WTC11 (cell line): ENCODE data around the gene GGNBP2.

ENCODE experiments used
- ATF1 ChIP-seq: sonication (generic); formaldehyde crosslinking; IDR thresholded peaks from 2 replicates; pipeline ENCODE4 v1.8.1; 2023; ENCODE audit warnings: mild to moderate bottlenecking, moderate library complexity, missing genetic modification reagents
- TEAD4 ChIP-seq: sonication (generic); formaldehyde crosslinking; IDR thresholded peaks from 2 replicates; pipeline ENCODE4 v1.8.0; 2022; ENCODE audit warnings: mild to moderate bottlenecking, missing genetic modification reagents
- TF ChIP-seq, protein P1 (sequence below): sonication (generic); formaldehyde crosslinking; conservative IDR thresholded peaks from 2 replicates; pipeline ENCODE4 v1.8.1; 2022; ENCODE audit warnings: mild to moderate bottlenecking, missing genetic modification reagents
- TF ChIP-seq, protein P2 (sequence below): fragments of 200-600 bp; IDR thresholded peaks from 2 replicates; pipeline ENCODE4 v1.8.0; 2022; ENCODE audit warnings: antibody characterized with exemption

DNA sequence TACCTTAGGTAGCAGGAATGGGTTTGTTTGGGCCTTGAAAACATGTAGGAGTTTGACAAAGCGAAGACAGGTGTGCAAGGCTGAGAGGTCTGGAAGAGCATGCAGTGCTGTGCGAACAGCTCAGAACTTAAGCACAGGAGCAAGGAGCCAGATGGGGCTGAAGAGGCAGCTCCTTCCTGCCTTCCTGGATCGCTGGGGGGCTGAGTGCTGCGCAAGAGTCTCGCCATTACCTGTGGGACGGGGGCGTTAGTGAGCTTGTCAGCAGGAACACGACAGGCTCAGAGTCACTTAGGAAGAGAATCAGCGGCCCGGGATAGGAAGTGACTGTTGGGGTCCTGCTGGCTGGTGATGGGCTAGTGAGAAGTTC is 56.2 kb downstream of the GGNBP2 start:
- TF ChIP-seq ATF1 (CRISPR knock-in tag) (no peak), TEAD4 (CRISPR knock-in tag) (no peak)
- TF ChIP-seq, protein P1, sequence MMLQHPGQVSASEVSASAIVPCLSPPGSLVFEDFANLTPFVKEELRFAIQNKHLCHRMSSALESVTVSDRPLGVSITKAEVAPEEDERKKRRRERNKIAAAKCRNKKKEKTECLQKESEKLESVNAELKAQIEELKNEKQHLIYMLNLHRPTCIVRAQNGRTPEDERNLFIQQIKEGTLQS (CRISPR knock-in tag): no peak
- TF ChIP-seq, protein P2, sequence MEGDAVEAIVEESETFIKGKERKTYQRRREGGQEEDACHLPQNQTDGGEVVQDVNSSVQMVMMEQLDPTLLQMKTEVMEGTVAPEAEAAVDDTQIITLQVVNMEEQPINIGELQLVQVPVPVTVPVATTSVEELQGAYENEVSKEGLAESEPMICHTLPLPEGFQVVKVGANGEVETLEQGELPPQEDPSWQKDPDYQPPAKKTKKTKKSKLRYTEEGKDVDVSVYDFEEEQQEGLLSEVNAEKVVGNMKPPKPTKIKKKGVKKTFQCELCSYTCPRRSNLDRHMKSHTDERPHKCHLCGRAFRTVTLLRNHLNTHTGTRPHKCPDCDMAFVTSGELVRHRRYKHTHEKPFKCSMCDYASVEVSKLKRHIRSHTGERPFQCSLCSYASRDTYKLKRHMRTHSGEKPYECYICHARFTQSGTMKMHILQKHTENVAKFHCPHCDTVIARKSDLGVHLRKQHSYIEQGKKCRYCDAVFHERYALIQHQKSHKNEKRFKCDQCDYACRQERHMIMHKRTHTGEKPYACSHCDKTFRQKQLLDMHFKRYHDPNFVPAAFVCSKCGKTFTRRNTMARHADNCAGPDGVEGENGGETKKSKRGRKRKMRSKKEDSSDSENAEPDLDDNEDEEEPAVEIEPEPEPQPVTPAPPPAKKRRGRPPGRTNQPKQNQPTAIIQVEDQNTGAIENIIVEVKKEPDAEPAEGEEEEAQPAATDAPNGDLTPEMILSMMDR: no peak
